Suprapubic skin (tissue), 4 donors: ENCODE measurements around the gene PLXND1. TPM values are rescaled to one million over a fixed set of nuclear protein-coding genes. Genes with fewer than 3 reads are reported as not detected.

Experiments used
- DNase-seq, 2 donors: peaks; one replicate each; pipeline ENCODE4 v3.0.0-alpha.2; 2019; ENCODE audit warnings: low spot score in 2 of 2
- H3K27ac ChIP-seq: fragments of 200-600 bp; sonication (generic); one replicate; pipeline ENCODE4 v1.5.1; 2019
- H3K27me3 ChIP-seq: fragments of 200-600 bp; sonication (generic); one replicate; pipeline ENCODE4 v1.5.1; 2019
- H3K36me3 ChIP-seq: fragments of 200-600 bp; sonication (generic); one replicate; pipeline ENCODE4 v1.5.1; 2019
- H3K4me1 ChIP-seq: fragments of 200-600 bp; sonication (generic); one replicate; pipeline ENCODE4 v1.5.1; 2019
- H3K4me3 ChIP-seq: fragments of 200-600 bp; sonication (generic); one replicate; pipeline ENCODE4 v1.5.1; 2019; ENCODE audit warnings: mild to moderate bottlenecking
- H3K9me3 ChIP-seq: fragments of 200-600 bp; sonication (generic); one replicate; pipeline ENCODE4 v1.5.1; 2019
- EP300 ChIP-seq: sonication (generic); formaldehyde crosslinking; IDR thresholded peaks from one replicate; pipeline ENCODE4 v1.6.1; 2017; ENCODE audit warnings: antibody characterized with exemption
- POLR2A ChIP-seq, 2 donors: fragments of 450-650 bp; IDR thresholded peaks; one replicate each; pipeline ENCODE4 v1.6.1; 2017; ENCODE audit warnings: antibody characterized with exemption in 2 of 2, mild to moderate bottlenecking in 2 of 2, moderate library complexity in 2 of 2
- POLR2AphosphoS5 ChIP-seq, 3 donors: sonication (generic); formaldehyde crosslinking; IDR thresholded peaks; one replicate each; pipeline ENCODE4 v1.6.1; 2017; ENCODE audit warnings: antibody characterized with exemption in 3 of 3
- WGBS: methylation state at CpG from one replicate; pipeline ENCODE4 v1.1.5; 2018; 5-methylcytosine and 5-hydroxymethylcytosine counted together
- total RNA-seq, 4 donors: library from RNA; depleted of rRNA; stranded (reverse); fragments of >200 nt; gene quantifications; one replicate each; pipeline ENCODE4 v1.1.0, GENCODE V29; 2016
- TF ChIP-seq, protein P1 (sequence below), 2 donors: fragments of 200-600 bp in 1 of 2; fragments of 450-650 bp in 1 of 2; sonication (generic) in 1 of 2; IDR thresholded peaks; one replicate each; pipeline ENCODE4 v1.5.1; 2016 to 2019; ENCODE audit warnings: antibody characterized with exemption in 2 of 2, mild to moderate bottlenecking in 1 of 2, moderate library complexity in 1 of 2

The PLXND1 gene
- total RNA-seq, 4 donors from 2014 or later: 19.0 to 51.0 (median 30.8) TPM

DNA sequence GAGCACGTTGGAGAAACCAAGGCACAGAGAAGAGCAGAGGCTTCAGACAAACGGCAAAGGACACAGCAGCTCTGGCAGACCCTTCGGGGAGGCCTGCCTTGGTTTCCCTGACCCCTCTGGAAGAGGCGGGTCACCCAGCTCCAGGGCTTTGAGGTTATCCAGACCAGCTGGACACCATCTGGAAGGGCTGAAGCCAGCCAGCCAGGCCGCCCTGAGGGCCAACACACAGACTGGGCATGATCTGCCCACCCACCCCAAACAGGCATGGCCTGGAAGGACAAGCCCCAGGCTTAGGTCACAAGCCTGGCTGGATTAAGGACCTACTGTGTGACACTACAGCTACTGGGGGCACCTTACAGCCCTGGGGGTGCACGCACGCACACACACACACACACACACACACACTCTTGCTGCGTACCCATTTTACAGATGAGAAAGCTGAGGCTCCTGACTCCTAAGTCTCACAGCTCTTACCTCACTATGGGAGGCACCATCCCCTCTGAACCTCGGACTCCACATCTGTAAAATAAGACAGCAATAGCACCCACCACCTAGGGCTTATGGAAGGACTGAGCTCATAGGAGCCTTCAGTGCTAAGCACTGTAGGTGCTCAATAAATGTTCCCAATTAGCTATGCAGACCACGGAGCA, 10.8 kb downstream of the PLXND1 start:
- Histone ChIP-seq H3K4me3 (no peak overlapping the region), H3K9me3 (no peaks in the 10 kb centered on the region), H3K27ac (peak overlapping the region; percentile 91), H3K27me3 (no peaks in the 10 kb centered on the region), H3K36me3 (no peaks in the 10 kb centered on the region), H3K4me1 (peaks cover 88% of the 10 kb centered on the region)
- no peak for DNase-seq
- WGBS: 68% methylated on average over 7 of the region's 10 CpGs
- TF ChIP-seq POLR2AphosphoS5 (IDR thresholded peaks at IDR 0.05) (no peak), EP300 (no peak), POLR2A (IDR thresholded peaks at IDR 0.05) (no peak)
- TF ChIP-seq, protein P1, sequence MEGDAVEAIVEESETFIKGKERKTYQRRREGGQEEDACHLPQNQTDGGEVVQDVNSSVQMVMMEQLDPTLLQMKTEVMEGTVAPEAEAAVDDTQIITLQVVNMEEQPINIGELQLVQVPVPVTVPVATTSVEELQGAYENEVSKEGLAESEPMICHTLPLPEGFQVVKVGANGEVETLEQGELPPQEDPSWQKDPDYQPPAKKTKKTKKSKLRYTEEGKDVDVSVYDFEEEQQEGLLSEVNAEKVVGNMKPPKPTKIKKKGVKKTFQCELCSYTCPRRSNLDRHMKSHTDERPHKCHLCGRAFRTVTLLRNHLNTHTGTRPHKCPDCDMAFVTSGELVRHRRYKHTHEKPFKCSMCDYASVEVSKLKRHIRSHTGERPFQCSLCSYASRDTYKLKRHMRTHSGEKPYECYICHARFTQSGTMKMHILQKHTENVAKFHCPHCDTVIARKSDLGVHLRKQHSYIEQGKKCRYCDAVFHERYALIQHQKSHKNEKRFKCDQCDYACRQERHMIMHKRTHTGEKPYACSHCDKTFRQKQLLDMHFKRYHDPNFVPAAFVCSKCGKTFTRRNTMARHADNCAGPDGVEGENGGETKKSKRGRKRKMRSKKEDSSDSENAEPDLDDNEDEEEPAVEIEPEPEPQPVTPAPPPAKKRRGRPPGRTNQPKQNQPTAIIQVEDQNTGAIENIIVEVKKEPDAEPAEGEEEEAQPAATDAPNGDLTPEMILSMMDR (IDR thresholded peaks at IDR 0.05): no peak

DNA sequence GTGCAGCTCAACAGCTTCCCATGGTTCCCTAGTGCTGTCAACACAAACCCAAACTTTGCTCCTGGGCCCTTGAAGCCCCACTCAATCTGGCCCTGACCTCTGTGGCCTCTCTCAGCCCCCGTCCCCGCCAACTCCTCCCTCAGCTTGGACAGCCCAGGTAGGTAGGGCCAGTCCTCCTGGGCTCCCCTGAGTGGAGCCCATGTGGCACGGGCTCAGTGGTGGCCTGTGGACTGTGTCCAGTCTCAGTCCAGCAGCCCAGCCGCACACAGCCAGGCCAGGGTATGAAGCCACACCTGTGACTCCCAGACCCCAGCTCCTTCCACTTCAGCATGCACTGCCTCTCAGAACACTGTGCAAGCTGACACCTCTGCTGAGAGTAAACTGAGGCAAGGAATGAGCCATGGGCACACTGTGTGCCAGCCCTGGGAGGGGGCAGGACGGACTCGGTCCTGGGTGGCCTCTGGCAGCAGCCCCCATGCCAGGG, 11.5 kb downstream of the PLXND1 start:
- 72% methylated on average over 2 of the region's 6 CpGs for WGBS
- DNase-seq: no peak
- H3K27me3 ChIP-seq: no peaks in the 10 kb centered on the region
- no peaks in the 10 kb centered on the region for H3K36me3 ChIP-seq
- H3K4me1 ChIP-seq: peaks cover 88% of the 10 kb centered on the region
- no peak overlapping the region for H3K4me3 ChIP-seq
- no peaks in the 10 kb centered on the region for H3K9me3 ChIP-seq
- H3K27ac ChIP-seq: peak overlapping the region; percentile 91
- TF ChIP-seq, protein P1 (IDR thresholded peaks at IDR 0.05): no peak
- TF ChIP-seq EP300 (no peak), POLR2AphosphoS5 (IDR thresholded peaks at IDR 0.05) (no peak), POLR2A (IDR thresholded peaks at IDR 0.05) (no peak)

DNA sequence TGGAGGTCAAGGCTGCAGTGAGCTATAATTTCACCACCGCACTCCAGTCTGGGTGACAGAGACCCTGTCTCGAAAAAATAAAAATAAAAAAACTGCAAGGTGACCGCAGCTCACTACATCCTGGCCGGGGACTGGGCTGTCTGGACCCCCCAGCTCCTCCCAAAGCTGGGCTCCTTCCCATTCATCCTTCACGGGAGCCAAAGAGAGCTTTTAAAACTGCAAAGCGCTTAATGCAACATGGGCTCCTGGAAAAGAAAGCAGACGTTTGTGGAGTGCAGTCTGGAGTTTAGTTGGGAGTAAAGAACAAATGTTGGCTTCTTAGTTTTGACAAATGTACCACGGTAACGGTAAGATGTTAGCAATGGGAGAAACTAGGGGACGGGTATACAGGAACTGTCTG, 12.1 kb downstream of the PLXND1 start:
- H3K36me3 ChIP-seq: no peaks in the 10 kb centered on the region
- no peak overlapping the region for H3K4me3 ChIP-seq
- peaks cover 88% of the 10 kb centered on the region for H3K4me1 ChIP-seq
- H3K27me3 ChIP-seq: no peaks in the 10 kb centered on the region
- TF ChIP-seq EP300: no peak
- TF ChIP-seq POLR2AphosphoS5 (IDR thresholded peaks at IDR 0.05): no peak
- TF ChIP-seq, protein P1 (IDR thresholded peaks at IDR 0.05): no peak
- no peak for TF ChIP-seq POLR2A (IDR thresholded peaks at IDR 0.05)
- 59% methylated on average over 10 of the region's 10 CpGs for WGBS
- no peaks in the 10 kb centered on the region for H3K9me3 ChIP-seq
- H3K27ac ChIP-seq: peak overlapping the region; percentile 91
- no peak for DNase-seq

DNA sequence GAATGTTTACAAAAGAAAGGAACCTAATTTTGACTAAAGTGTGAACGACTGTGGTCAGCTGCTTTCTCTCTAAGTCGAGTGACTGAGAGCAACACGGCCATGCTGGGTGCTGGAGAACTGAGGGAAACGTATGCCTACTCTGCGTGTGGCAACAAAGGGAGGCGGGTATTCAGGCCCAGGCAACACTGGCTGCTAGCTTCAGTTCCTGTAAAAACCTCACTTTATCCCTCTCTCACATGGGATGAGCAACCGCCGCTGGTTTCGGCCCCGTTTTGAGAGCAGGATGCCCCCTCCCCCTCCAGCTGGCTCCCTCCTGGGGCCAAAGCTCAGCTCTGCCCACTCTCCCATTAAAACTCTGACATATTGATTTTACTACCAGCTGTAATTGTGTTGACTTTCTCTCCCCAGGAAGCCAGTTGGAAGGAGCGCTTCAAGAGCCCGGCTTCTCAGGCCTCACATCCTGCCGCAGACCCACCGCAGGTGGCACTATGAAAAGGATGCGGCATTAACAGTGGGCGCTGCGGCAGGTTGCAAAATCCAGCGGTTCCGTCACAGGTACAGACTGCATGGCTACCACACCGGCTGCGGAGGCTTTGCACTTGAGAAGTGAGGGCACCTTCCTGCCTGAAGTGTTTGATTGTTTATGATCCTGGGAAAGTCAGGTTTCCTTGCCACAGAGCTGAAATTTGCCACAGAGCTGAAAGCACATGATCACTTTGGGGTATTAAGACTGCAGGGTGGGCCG, 12.7 kb downstream of the PLXND1 start:
- no peak for DNase-seq
- Histone ChIP-seq H3K27me3 (no peaks in the 10 kb centered on the region), H3K4me3 (peak overlapping the region; percentile 29), H3K27ac (peak overlapping the region; percentile 91), H3K9me3 (no peaks in the 10 kb centered on the region), H3K36me3 (no peaks in the 10 kb centered on the region), H3K4me1 (peaks cover 89% of the 10 kb centered on the region)
- TF ChIP-seq EP300: no peak
- TF ChIP-seq POLR2A (IDR thresholded peaks at IDR 0.05): no peak
- no peak for TF ChIP-seq POLR2AphosphoS5 (IDR thresholded peaks at IDR 0.05)
- TF ChIP-seq, protein P1 (IDR thresholded peaks at IDR 0.05): no peak
- WGBS: 62% methylated on average over 17 of the region's 22 CpGs

DNA sequence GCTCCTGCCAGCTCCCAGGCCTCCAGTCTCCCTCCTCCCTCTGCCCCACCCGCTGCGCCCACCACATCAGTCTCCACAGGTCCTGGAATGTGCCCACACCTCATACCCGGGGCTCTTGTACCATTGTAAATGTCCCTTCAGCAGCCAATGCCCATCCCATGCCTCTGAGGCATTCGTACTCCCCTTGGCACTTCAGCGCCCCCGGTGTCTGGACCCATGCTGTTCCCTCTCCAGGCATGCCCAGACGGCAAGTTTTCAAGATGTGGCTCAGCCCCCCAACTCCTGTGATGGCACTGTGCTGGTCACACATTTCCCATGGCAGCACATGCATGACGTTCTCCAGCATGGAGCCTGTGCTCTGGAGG, 13.3 kb downstream of the PLXND1 start:
- no peaks in the 10 kb centered on the region for H3K27me3 ChIP-seq
- H3K36me3 ChIP-seq: no peaks in the 10 kb centered on the region
- WGBS: 63% methylated on average over 8 of the region's 8 CpGs
- peak overlapping the region; percentile 91 for H3K27ac ChIP-seq
- H3K9me3 ChIP-seq: no peaks in the 10 kb centered on the region
- H3K4me1 ChIP-seq: peaks cover 83% of the 10 kb centered on the region
- DNase-seq: no peak
- TF ChIP-seq, protein P1 (IDR thresholded peaks at IDR 0.05): no peak
- no peak for TF ChIP-seq EP300
- H3K4me3 ChIP-seq: peak overlapping the region; percentile 29
